Measurements from ENCODE around the gene CDA. TPM values are rescaled to one million over a fixed set of nuclear protein-coding genes. Genes with fewer than 3 reads are reported as not detected.
"Not testable (repeated sequence)": the region's sequence is repeated elsewhere in the genome, so short reads cannot be mapped to it uniquely, and the experiment has no call there.

The CDA gene
- total and polyA plus RNA-seq, 8 donors: 1.3 to 8.4 (median 6.0) TPM; not detected in 5

DNA sequence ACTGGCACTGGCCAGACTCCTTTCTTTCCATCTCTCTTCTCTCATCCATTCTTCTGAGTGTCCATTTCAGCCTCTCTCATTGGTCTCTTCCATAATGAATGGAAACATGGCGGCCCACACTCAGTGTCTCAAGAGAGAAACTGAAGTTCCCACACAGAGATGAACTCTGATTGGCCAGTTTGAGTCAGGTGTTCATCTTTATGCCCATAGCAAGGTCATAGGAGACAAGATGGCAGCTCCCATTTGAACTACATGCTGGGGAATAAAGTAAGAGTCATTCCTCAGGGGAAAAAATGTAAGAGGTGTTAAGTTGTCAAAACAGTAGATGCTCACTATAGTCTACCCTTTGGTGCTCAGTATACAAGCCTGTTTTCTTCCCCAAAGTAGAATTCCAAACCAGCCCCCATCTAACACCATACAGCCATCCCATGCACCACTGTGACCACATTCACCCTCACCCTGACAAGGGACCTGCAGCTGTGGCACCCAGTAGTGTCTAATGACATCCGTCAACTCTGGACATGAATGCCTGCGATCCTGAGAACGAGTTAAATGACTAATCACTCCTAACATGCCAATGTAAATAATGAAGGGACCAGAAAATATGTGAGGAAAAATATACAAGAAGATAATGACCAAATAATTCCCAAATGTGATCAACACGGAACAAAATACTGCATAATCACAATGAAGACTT is 12.4 kb downstream of the CDA start:
- Histone ChIP-seq H3K36me3 (no peaks in the 10 kb centered on the region), H3K4me3 (no peak overlapping the region), H3K27me3 (peaks cover 0 to 5% (median 0%) of the 10 kb centered on the region in 3 donors), H3K4me1 (no peaks in the 10 kb centered on the region), H3K9me3 (no peaks in the 10 kb centered on the region), H3K27ac (no peak overlapping the region)
- TF ChIP-seq EP300 (IDR thresholded peaks at IDR 0.05): no peak
- TF ChIP-seq, protein P1, sequence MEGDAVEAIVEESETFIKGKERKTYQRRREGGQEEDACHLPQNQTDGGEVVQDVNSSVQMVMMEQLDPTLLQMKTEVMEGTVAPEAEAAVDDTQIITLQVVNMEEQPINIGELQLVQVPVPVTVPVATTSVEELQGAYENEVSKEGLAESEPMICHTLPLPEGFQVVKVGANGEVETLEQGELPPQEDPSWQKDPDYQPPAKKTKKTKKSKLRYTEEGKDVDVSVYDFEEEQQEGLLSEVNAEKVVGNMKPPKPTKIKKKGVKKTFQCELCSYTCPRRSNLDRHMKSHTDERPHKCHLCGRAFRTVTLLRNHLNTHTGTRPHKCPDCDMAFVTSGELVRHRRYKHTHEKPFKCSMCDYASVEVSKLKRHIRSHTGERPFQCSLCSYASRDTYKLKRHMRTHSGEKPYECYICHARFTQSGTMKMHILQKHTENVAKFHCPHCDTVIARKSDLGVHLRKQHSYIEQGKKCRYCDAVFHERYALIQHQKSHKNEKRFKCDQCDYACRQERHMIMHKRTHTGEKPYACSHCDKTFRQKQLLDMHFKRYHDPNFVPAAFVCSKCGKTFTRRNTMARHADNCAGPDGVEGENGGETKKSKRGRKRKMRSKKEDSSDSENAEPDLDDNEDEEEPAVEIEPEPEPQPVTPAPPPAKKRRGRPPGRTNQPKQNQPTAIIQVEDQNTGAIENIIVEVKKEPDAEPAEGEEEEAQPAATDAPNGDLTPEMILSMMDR (IDR thresholded peaks at IDR 0.05): no peak
- TF ChIP-seq POLR2A (IDR thresholded peaks at IDR 0.05): no peak
- TF ChIP-seq POLR2AphosphoS5 (IDR thresholded peaks at IDR 0.05): no peak
- no peak for DNase-seq
- WGBS, 5 donors: 42 to 62% (median 51%) methylated on average over 5 of the region's 5 CpGs
- intact Hi-C loops (cut with DNase I; ENCODE audit: low total_unique reads): no loop called here

DNA sequence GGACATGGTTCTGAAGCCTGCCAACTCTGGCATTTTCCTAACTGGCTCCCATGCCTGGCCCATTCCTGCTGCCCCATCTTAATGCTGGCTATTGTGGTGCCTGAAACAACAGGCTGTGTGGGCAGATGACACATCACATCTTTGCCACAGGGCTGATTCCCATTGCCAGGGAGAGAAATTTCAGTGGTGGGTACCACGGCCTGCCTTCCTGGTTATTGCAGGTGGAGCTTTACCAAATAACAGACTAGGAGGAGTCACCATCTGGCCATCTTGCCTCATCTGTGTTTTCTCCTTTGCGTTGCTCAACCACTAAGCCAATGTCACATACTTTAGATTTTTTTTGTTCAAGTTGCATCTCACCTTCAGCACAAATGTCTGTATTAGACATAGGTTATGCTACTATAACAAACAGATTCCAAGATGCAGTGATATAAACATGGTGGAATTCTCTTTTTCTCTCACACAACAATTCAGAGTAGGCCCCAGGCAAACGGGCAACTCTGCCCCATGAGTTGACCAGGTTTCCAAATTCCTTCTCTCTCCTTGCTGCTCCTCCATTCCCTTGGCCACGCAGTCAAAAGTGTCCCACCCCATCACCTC is 14.1 kb downstream of the CDA start:
- DNase-seq: no peak
- 85 to 95% (median 87%) methylated on average over 4 of the region's 4 CpGs for WGBS, 5 donors
- TF ChIP-seq, protein P1 (IDR thresholded peaks at IDR 0.05): no peak
- TF ChIP-seq POLR2A (IDR thresholded peaks at IDR 0.05) (no peak), POLR2AphosphoS5 (IDR thresholded peaks at IDR 0.05) (no peak), EP300 (IDR thresholded peaks at IDR 0.05) (no peak)
- H3K27me3 ChIP-seq: peaks cover 0 to 5% (median 0%) of the 10 kb centered on the region in 3 donors
- H3K4me3 ChIP-seq: no peak overlapping the region
- H3K4me1 ChIP-seq: no peaks in the 10 kb centered on the region
- H3K9me3 ChIP-seq: no peaks in the 10 kb centered on the region
- no peak overlapping the region for H3K27ac ChIP-seq
- intact Hi-C loops (cut with DNase I; ENCODE audit: low total_unique reads): no loop called here
- no peaks in the 10 kb centered on the region for H3K36me3 ChIP-seq

DNA sequence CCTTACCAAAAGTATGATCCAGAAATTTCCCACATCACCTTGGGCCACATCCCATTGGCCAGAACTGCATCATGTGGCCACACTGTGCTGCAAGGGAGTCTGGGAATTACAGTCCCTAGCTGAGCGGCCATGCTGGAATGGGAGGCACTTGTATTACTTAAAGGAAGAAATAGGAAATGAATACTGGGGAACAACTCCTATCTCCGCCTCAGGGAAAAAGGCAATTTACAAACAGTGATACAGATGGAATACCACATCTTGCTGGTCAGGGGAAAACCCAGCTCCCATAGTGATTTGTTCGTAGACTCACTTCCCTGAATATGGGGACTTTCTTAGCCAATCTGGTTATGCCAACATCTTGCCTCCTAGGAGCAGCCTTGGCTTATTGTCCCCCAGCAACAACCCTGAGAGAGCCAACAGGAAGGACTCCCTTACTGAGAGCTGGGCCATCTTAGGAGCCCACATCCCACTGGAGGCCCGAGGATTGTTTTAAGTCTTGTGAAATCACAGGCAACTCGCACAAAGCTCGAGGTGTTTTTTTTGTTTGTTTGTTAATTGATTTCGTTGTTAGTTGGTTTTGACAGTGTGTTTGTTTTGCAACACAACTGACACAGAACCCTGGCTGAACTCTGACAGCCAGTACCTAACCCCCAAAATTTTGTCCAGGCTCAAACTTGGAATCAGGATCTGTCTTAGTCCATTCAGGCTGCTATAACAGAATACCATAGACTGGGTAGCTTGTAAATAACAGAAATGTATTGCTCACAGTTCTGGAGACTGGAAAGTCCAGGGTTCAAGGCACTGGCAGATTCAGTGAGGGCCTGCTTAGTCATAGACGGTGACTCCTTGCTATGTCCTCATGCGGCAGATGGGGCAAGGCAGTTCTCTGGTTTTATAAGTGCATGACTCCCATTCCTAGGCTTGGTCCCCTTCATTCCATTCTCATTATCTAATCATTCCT is 14.9 kb downstream of the CDA start:
- H3K36me3 ChIP-seq: no peaks in the 10 kb centered on the region
- TF ChIP-seq POLR2A (IDR thresholded peaks at IDR 0.05): no peak
- TF ChIP-seq POLR2AphosphoS5 (IDR thresholded peaks at IDR 0.05): no peak
- TF ChIP-seq EP300 (IDR thresholded peaks at IDR 0.05): no peak
- TF ChIP-seq, protein P1 (IDR thresholded peaks at IDR 0.05): no peak
- 75 to 86% (median 85%) methylated on average over 9 of the region's 9 CpGs for WGBS, 5 donors
- DNase-seq: no peak
- peak overlapping the region in 2 of 5 donors; percentile 3 to 24 for H3K27ac ChIP-seq
- H3K4me3 ChIP-seq: no peak overlapping the region
- intact Hi-C loops (cut with DNase I; ENCODE audit: low total_unique reads): no loop called here
- no peaks in the 10 kb centered on the region for H3K9me3 ChIP-seq
- peaks cover 0 to 5% (median 0%) of the 10 kb centered on the region in 3 donors for H3K27me3 ChIP-seq
- no peaks in the 10 kb centered on the region for H3K4me1 ChIP-seq

DNA sequence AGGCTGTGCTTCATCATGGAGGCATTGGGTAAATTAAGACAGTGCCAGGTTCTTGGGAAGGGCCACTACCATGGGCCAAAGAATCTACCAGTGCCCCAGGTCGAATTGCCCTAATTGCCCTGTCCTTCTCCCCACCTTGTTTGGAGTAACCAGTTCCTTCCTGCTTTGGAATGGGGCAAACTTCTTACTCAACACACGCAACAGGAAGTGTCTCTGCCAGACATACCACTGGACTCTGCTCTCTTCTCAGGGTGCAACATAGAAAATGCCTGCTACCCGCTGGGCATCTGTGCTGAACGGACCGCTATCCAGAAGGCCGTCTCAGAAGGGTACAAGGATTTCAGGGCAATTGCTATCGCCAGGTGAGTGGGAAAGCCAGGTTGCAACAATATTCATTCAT is 15.8 kb downstream of the CDA start:
- Histone ChIP-seq H3K4me1 (no peaks in the 10 kb centered on the region), H3K27ac (peak overlapping the region in 2 of 5 donors; percentile 3 to 24), H3K27me3 (peaks cover 0 to 5% (median 0%) of the 10 kb centered on the region in 3 donors), H3K36me3 (no peaks in the 10 kb centered on the region), H3K4me3 (no peak overlapping the region), H3K9me3 (no peaks in the 10 kb centered on the region)
- TF ChIP-seq EP300 (IDR thresholded peaks at IDR 0.05): no peak
- TF ChIP-seq POLR2A (IDR thresholded peaks at IDR 0.05): no peak
- no peak for TF ChIP-seq POLR2AphosphoS5 (IDR thresholded peaks at IDR 0.05)
- TF ChIP-seq, protein P1 (IDR thresholded peaks at IDR 0.05): no peak
- 76 to 88% (median 85%) methylated on average over 7 of the region's 7 CpGs for WGBS, 5 donors
- no peak for DNase-seq
- intact Hi-C loops (cut with DNase I; ENCODE audit: low total_unique reads): no loop called here

DNA sequence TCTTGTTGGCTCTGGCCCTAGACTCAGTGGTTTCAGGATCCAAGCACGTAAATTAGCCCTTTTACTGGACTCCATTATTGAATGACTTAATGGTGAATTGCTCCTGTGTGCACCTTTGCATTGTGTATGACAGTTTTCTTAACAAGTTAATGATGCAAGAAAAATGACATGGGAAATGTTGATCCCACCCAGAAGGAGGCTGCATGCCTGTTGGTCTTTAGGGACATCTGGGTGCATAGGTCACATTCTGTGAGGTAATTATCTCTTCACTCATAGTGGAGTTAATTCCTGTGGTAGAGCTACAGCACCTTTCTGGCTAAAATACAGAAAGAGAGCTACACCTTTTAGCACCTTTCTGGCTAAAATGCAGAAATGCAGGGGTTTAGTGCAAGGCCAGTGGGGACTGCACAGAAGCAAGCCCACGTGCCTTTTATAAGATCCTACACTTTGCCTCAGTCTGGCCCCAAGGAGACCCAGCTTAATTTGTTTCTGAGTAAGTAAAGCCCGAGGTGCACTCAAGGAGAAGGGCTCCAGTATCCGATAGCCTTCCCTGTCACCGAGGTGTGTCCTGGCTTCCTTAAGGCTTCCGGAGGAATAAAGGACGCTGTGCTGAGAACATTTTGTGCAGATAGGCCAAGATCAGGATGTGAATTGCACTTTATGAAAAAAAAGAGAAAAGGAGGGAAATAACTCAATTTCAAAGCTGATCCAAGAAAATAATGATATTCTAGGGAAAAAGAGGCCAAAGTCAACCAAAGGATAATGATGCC is 18.1 kb downstream of the CDA start:
- H3K36me3 ChIP-seq; H3K4me1 ChIP-seq; intact Hi-C loops (cut with DNase I; ENCODE audit: low total_unique reads); H3K27ac ChIP-seq; DNase-seq; H3K27me3 ChIP-seq; H3K9me3 ChIP-seq; H3K4me3 ChIP-seq: not testable (repeated sequence)
- 61 to 78% (median 73%) methylated on average over 6 to 7 of the region's 7 CpGs for WGBS, 5 donors

All from stomach (tissue), 9 donors.